AG04449 (cell line): ENCODE measurements around the gene CCNI.

Experiments used
- CTCF ChIA-PET: fragments of 350-600 bp; formaldehyde crosslinking; extraction: SDS; loops from one replicate; lab custom pipeline; 2021; ENCODE audit warnings: antibody characterized with exemption; lab: Yijun Ruan, JAX
- POLR2A ChIA-PET: fragments of 400-600, 350-600 bp; formaldehyde crosslinking; extraction: SDS; loops from one replicate; lab custom pipeline; 2020; ENCODE audit warnings: antibody characterized with exemption, inconsistent platforms; lab: Yijun Ruan, JAX
- DNase-seq: peaks from one replicate; pipeline ENCODE4 v3.0.0-alpha.2; 2010; ENCODE audit warnings: low read depth, low spot score
- H3K4me3 ChIP-seq: 2 replicates; pipeline ENCODE4 v1.5.1; 2011; ENCODE audit warnings: low read depth, mild to moderate bottlenecking, control low read depth, low read length
- TF ChIP-seq, protein P1 (sequence below): IDR thresholded peaks from one replicate; pipeline ENCODE4 v1.5.1; 2011; ENCODE audit warnings: mild to moderate bottlenecking, moderate library complexity, low read length, control low read depth, inconsistent platforms; ENCODE audit not compliant: insufficient read depth; ENCODE audit errors: missing control alignments

Gene CCNI, protein sequence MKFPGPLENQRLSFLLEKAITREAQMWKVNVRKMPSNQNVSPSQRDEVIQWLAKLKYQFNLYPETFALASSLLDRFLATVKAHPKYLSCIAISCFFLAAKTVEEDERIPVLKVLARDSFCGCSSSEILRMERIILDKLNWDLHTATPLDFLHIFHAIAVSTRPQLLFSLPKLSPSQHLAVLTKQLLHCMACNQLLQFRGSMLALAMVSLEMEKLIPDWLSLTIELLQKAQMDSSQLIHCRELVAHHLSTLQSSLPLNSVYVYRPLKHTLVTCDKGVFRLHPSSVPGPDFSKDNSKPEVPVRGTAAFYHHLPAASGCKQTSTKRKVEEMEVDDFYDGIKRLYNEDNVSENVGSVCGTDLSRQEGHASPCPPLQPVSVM

DNA sequence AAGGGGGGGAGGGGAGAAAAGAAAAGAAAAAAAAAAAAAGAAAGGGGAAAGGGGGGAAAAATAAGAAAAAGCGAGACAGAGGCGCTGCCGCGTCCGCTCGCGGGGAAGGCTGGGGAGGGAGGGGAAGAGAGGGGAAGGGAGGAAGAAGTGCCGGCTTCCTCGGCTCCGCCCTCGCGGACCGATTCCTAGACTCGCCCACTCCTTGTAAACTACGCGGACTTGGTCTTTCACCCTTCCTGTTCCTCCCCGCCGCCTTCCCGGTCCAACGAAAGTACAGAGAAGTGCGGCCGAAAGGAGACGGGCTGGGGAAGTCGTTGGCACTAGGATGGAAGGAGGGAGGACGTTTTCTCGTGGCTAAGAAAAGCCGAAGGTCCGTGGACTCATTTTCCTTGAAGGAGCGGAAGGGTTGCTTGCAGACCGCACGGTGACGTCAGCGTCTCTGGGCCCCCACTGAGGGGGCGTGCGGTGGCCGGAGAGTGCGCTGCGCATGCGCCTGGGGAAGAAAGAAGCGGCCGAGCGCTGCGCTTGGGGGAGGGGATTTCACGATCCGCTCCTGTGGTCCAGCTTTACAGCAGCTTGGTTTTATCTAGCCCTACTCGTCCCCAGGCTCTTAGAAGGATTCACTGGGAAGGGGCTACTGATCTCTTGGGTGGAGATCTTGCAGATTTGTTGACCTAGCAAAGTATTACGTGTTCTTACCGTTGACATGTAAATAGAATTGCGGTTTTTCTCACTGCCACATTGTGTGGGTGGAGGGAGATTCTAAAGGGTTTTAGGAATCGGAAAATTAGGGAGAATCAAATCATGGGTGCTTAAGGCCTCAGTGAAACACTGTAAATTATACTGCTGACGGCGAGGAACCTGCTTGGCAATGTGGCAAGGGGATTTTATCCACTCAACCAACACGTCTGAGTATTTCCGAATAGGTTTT, at the start of gene CCNI:
Gene CCNI, minus strand, starts transcription at position 121 of the 931 bp plus-strand sequence. CDS start 9,627 bp downstream, outside the sequence.
- TF ChIP-seq, protein P1, sequence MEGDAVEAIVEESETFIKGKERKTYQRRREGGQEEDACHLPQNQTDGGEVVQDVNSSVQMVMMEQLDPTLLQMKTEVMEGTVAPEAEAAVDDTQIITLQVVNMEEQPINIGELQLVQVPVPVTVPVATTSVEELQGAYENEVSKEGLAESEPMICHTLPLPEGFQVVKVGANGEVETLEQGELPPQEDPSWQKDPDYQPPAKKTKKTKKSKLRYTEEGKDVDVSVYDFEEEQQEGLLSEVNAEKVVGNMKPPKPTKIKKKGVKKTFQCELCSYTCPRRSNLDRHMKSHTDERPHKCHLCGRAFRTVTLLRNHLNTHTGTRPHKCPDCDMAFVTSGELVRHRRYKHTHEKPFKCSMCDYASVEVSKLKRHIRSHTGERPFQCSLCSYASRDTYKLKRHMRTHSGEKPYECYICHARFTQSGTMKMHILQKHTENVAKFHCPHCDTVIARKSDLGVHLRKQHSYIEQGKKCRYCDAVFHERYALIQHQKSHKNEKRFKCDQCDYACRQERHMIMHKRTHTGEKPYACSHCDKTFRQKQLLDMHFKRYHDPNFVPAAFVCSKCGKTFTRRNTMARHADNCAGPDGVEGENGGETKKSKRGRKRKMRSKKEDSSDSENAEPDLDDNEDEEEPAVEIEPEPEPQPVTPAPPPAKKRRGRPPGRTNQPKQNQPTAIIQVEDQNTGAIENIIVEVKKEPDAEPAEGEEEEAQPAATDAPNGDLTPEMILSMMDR: no peak
- peak; percentile 89 for DNase-seq
- ChIA-PET CTCF (interaction anchor here (0.6 to 19.9 kb wide), 4 partner anchors 17 to 126 kb away, joined by 3 to 222 read pairs (median 6); no protein-coding TSS in a partner anchor), POLR2A (interaction anchor here (1.0 kb wide), 2 partner anchors 81 to 125 kb away, joined by 3 to 4 read pairs; partner anchors contain the start of gene CCNG2)
- peak within 1 kb of the TSS; percentile 92 for H3K4me3 ChIP-seq

DNA sequence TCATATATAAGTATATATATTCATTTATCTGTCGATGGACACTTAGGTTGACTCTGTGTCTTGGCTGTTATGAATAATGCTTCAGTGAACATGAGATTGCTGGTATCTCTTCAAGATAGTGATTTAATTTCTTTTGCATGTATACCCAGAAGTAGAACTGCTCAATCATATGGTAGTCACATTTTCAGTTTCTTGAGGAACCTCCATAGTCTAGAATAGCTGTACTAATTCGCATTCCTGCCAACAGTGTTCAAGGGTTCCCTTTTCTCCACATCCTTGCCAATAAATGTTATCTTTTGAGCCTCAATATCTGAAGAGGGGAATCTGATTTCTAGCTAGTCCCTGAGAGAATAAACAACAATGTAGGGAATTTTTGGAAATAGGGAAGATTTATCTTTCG, 48.8 kb upstream of the CCNI start:
- POLR2A ChIA-PET: no interaction called here
- CTCF ChIA-PET: interaction anchor here (0.8 to 1.5 kb wide), 2 partner anchors 14 to 79 kb away, joined by 3 read pairs; no protein-coding TSS in a partner anchor

DNA sequence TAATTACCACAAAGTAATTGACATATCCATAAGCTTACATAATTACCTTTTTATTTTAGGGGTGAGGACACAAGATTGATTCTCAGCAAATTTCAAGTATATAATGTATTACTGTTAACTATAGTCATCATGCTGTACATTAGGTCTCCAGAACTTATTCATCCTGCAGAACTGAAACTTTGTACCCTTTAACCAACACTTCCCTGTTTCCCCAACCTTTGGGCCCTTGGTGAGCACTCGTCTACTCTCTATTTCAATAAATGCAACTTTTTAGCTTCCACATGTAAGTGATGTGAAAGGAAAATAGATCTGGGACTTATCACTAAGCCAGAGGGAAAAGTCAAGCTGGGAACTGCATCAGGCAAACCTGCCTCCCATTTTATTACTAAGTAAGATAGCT, 47.6 kb upstream of the CCNI start:
- TF ChIP-seq, protein P1: no peak
- CTCF ChIA-PET: interaction anchor here (0.7 to 1.2 kb wide), 3 partner anchors 12 to 28 kb away, joined by 3 to 4 read pairs (median 3); no protein-coding TSS in a partner anchor
- POLR2A ChIA-PET: no interaction called here
- no peak for DNase-seq
- H3K4me3 ChIP-seq: no peak overlapping the region

More for the DNA sequence above, 48.8 kb upstream of the CCNI start:
- H3K4me3 ChIP-seq: no peak overlapping the region
- DNase-seq: no peak
- TF ChIP-seq, protein P1: no peak

DNA sequence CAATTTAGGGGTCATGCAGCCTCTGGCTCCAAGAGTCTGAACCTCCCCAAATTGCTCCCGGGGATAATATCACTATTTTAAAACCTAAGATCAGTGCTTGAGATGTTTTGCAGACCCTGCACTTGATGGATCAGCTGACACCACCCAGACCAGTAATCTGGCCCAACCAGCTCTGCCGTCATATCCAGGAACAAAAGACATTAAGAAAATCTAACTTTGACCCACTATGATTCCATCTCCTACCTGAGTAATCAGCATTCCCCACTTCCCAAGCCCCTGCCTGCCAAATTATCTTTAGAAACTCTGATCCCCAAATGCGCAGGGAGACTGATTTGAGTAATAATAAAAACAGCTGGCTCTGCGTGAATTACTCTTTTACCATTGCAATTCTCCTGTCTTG, 46.9 kb upstream of the CCNI start:
- H3K4me3 ChIP-seq: no peak overlapping the region
- no peak for DNase-seq
- TF ChIP-seq, protein P1: no peak
- ChIA-PET CTCF (interaction anchor here (0.7 to 1.2 kb wide), 3 partner anchors 13 to 27 kb away, joined by 3 to 4 read pairs (median 3); no protein-coding TSS in a partner anchor), POLR2A (no interaction called here)

DNA sequence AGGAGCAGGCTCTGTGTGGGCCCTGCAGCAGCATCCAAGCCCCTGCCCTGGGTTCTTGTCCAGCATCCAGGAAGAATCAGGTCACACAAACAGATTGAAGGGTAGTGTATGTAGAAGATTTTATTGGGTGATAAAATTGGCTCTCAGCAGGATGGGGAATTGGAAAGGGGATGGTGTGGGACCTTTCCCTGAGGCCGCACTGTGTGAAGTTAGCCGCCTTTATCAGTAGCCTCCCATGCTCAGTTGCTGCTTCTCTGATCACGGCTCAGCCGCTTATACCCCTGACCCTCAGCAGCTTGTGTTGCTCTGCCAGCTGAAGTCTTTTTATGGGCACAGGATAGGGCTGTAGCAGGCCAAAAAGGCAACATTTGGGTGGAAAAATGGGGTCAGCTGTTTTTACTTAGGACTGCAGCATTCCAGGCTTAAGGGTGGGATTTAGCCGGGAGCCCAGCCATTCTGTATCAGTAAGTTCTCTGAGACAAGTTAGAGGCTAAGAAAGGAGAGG, 46.0 kb upstream of the CCNI start:
- ChIA-PET POLR2A (no interaction called here), CTCF (interaction anchor here (1.0 kb wide), 1 partner anchor 82 kb away, joined by 6 read pairs; no protein-coding TSS in a partner anchor)
- no peak for DNase-seq
- H3K4me3 ChIP-seq: no peak overlapping the region
- TF ChIP-seq, protein P1: no peak
